ENCODE results near the gene PRDM11.

GRCh38 chr11:45182902-45183301 lies 36.5 kb downstream of the PRDM11 start:
- TF ChIP-seq CTCF (IDR thresholded peaks at IDR 0.05 in 2 of 3, conservative IDR thresholded peaks at IDR 0.05 in 1 of 3; ENCODE audit: control insufficient read depth in 2 of 3, extremely low read depth in 1 of 3, insufficient read depth in 1 of 3, low read depth in 3 of 3, low read length in 3 of 3) (peak; percentile 5 to 49 (median 22); a peak in 4 of 6 replicates), JUND (IDR thresholded peaks at IDR 0.05; ENCODE audit: low read depth, low read length) (no peak), TCF3 (IDR thresholded peaks at IDR 0.05; ENCODE audit: borderline replicate concordance, insufficient read depth, low read depth, low read length) (no peak), POLR2A (IDR thresholded peaks at IDR 0.05; ENCODE audit: low read depth, low read length) (no peak)
